Endothelial cell of umbilical vein (primary cell): ENCODE results near the gene CRTC1. TPM values are rescaled to one million over a fixed set of nuclear protein-coding genes. Genes with fewer than 3 reads are reported as not detected.

ENCODE experiments used
- BruUV-seq: library from RNA; stranded (reverse); fragments of 400-500 nt; replicated peaks from 2 replicates; lab custom pipeline; 2021; lab: Mats Ljungman, UMichigan
- CTCF ChIA-PET: fragments of 300-600, 350-600 bp; sonication (Branson Sonifier 250); formaldehyde crosslinking; loops from one replicate; lab custom pipeline; 2021; ENCODE audit warnings: antibody characterized with exemption, inconsistent platforms; lab: Charles Lee
- POLR2A ChIA-PET: fragments of 300-600, 350-600 bp; sonication (Branson Sonifier 250); formaldehyde crosslinking; loops from one replicate; lab custom pipeline; 2021; ENCODE audit warnings: antibody characterized with exemption, inconsistent platforms; lab: Charles Lee
- DNase-seq: peaks from one replicate; pipeline ENCODE4 v3.0.0-alpha.2; 2011; ENCODE audit warnings: low read depth, low spot score
- FAIRE-seq: peaks from 2 replicates; lab custom pipeline; 2011; peaks lifted over from hg19 to GRCh38; lab: Jason Lieb, UNC
- H2AFZ ChIP-seq: 2 replicates; pipeline ENCODE4 v1.6.0; 2012; ENCODE audit warnings: low read depth, low read length, control low read depth, inconsistent platforms
- H3K27ac ChIP-seq: 2 replicates; pipeline ENCODE4 v1.5.1; 2011; ENCODE audit warnings: low read depth, mild to moderate bottlenecking, control low read depth, low read length, moderate library complexity; ENCODE audit not compliant: insufficient read depth
- H3K27me3 ChIP-seq, 2 experiments: 2 replicates each; pipeline versions ENCODE4 v1.6.0 to v1.6.1; 2011; ENCODE audit warnings: low read length in 2 of 2, mixed read lengths in 1 of 2; ENCODE audit not compliant: control insufficient read depth in 2 of 2, insufficient read depth in 2 of 2
- H3K36me3 ChIP-seq, 2 experiments: 2 replicates in 1 of 2; 3 replicates in 1 of 2; pipeline ENCODE4 v1.5.1; 2011; ENCODE audit warnings: low read length in 2 of 2, mild to moderate bottlenecking in 1 of 2, moderate library complexity in 1 of 2; ENCODE audit not compliant: control insufficient read depth in 2 of 2, insufficient read depth in 2 of 2; ENCODE audit errors: extremely low read depth in 1 of 2
- H3K4me1 ChIP-seq: 3 replicates; pipeline ENCODE4 v1.5.1; 2011; ENCODE audit warnings: mild to moderate bottlenecking, low read length; ENCODE audit not compliant: control insufficient read depth, insufficient read depth; ENCODE audit errors: extremely low read depth
- H3K4me2 ChIP-seq: 2 replicates; pipeline ENCODE4 v1.6.1; 2011; ENCODE audit warnings: low read length, control low read depth, mixed read lengths; ENCODE audit not compliant: insufficient read depth
- H3K4me3 ChIP-seq, 3 experiments: fragments of 200-600 bp in 1 of 3; sonication (generic), shearing (Covaris generic) in 1 of 3; replicated peaks in 1 of 3; 2 replicates each; pipeline ENCODE4 v1.5.1; 2011 to 2016; ENCODE audit warnings: control low read depth in 3 of 3, low read length in 3 of 3, mild to moderate bottlenecking in 2 of 3, inconsistent platforms in 1 of 3, low read depth in 1 of 3, moderate library complexity in 1 of 3; ENCODE audit not compliant: insufficient read depth in 1 of 3
- H3K79me2 ChIP-seq: 2 replicates; pipeline ENCODE4 v1.6.0; 2012; ENCODE audit warnings: low read length, inconsistent platforms; ENCODE audit not compliant: control insufficient read depth, insufficient read depth
- H3K9ac ChIP-seq: replicated peaks from 2 replicates; pipeline ENCODE3; 2011; ENCODE audit warnings: low read length, control low read depth; ENCODE audit not compliant: insufficient read depth; ENCODE audit errors: extremely low read depth
- H3K9me1 ChIP-seq: replicated peaks from 3 replicates; pipeline ENCODE4 v1.6.0; 2011; ENCODE audit warnings: mild to moderate bottlenecking, low read length; ENCODE audit not compliant: control insufficient read depth, insufficient read depth; ENCODE audit errors: extremely low read depth
- H3K9me3 ChIP-seq: replicated peaks from 2 replicates; pipeline ENCODE4 v1.5.1; 2012; ENCODE audit warnings: low read length, inconsistent platforms; ENCODE audit not compliant: control insufficient read depth, insufficient read depth
- H4K20me1 ChIP-seq: replicated peaks from 2 replicates; pipeline ENCODE3; 2011; ENCODE audit warnings: mild to moderate bottlenecking, low read length; ENCODE audit not compliant: control insufficient read depth, insufficient read depth; ENCODE audit errors: extremely low read depth
- EZH2 ChIP-seq: IDR thresholded peaks from 2 replicates; pipeline ENCODE4 v1.6.1; 2012; ENCODE audit warnings: borderline replicate concordance, low read depth, mild to moderate bottlenecking, moderate library complexity, low read length, inconsistent platforms; ENCODE audit not compliant: severe bottlenecking
- FOS ChIP-seq: IDR thresholded peaks from 2 replicates; pipeline ENCODE4 v1.6.1; 2011; ENCODE audit warnings: mild to moderate bottlenecking, low read length, moderate library complexity, borderline replicate concordance; ENCODE audit not compliant: insufficient read depth
- JUN ChIP-seq: IDR thresholded peaks from 2 replicates; pipeline ENCODE4 v1.6.1; 2011; ENCODE audit warnings: borderline replicate concordance, low read depth; ENCODE audit not compliant: insufficient read length, insufficient read depth
- POLR2AphosphoS5 ChIP-seq: IDR thresholded peaks from 2 replicates; pipeline ENCODE4 v1.6.1; 2012; ENCODE audit warnings: low read depth, mild to moderate bottlenecking, control low read depth, low read length, moderate library complexity; ENCODE audit not compliant: insufficient read depth
- dilution Hi-C: fragments of 300-500 bp; cut with MboI; formaldehyde crosslinking; loops from one replicate; pipeline ENCODE4 v1.15.0; 2019; ENCODE audit warnings: low sequenced_read_pairs; ENCODE audit not compliant: extremely low pct_ligation_motif_present
- intact Hi-C: fragments of 100-400 bp; cut with micrococcal nuclease; formaldehyde crosslinking; loops from one replicate; pipeline ENCODE4 v1.10.0; 2022
- polyA plus RNA-seq, 4 experiments: library from polyadenylated mRNA; depleted of rRNA in 3 of 4; stranded (reverse) in 3 of 4; unstranded in 1 of 4; fragments of >200 nt; gene quantifications; 2 replicates each; pipeline versions ENCODE4 v1.2.1 to v1.2.3, GENCODE V29; 2011 to 2012; ENCODE audit warnings: missing spikeins in 1 of 4
- total RNA-seq: library from RNA; stranded (reverse); gene quantifications from 2 replicates; pipeline ENCODE4 v1.2.3, GENCODE V29; 2021
- TF ChIP-seq, protein P1 (sequence below): IDR thresholded peaks from 2 replicates; pipeline ENCODE4 v1.6.1; 2011; ENCODE audit not compliant: insufficient read depth, insufficient read length

CRTC1 gene
- total and polyA plus RNA-seq, 2 donors (not counting 3 experiments of a cell fraction or from before 2014, with no cell fraction given), result 4.2 to 11.4 TPM

DNA sequence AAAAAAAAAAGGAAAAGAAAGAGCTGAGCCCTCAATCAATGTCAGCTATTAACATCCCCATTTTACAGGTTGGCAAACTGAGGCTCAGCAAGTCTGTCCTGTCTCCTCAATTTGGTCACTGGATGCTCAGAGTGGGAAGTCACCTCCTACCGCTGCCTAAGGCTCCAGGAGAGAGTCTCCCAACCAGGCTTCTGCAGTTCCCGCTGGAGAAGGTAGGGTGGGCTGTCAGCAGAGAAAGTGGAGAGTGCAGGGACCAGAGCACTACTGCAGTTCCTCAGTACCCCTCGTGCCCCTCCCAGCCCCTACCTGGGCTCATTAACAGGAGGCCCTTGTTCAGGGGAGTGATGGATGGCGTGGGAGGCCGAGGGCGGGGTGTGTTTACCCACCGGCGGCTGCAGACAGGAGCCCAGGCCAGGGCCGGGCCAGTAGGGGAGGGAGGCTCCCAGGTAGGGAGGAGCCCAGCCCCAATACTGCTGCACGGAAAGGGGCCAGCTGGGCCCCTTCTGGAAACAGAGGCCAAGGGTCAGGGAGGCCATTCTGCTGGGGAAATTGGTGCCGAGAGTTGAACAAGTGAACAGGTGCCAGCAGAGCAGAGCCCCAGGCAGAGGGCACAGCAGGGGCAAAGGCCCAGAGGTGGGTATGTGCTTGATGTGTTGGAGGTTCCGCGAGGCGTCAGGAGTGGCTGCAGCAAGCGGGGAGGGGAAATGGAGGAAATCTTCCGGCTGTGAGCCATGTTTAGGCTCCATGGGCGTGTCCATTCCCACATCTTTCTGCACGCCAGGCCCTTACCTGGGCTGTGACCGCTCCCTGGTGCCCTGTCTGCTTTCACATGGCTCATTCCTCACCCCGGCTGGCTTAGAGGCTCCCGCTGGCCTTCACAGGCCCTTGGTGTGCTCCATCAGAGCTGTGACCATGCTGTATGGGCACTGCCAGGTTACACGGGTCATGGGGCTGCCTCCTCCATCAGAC is 115.2 kb downstream of the CRTC1 start:
- Histone ChIP-seq H3K9me3 (no peaks in the 10 kb centered on the region), H3K9ac (no peak overlapping the region), H3K27me3 (peaks cover 10 to 12% of the 10 kb centered on the region in 2 experiments), H3K9me1 (no peaks in the 10 kb centered on the region), H3K4me2 (no peak overlapping the region), H3K4me1 (no peaks in the 10 kb centered on the region), H4K20me1 (no peaks in the 10 kb centered on the region), H3K36me3 (no peaks in the 10 kb centered on the region), H3K79me2 (no peaks in the 10 kb centered on the region), H3K4me3 (no peak overlapping the region), H3K27ac (no peak overlapping the region), H2AFZ (no peak overlapping the region)
- no TSS peak for BruUV-seq
- ChIA-PET POLR2A (no interaction called here), CTCF (interaction anchor here (0.5 kb wide), 1 partner anchor 116 kb away, joined by 3 read pairs; no protein-coding TSS in a partner anchor)
- TF ChIP-seq POLR2AphosphoS5 (no peak), EZH2 (no peak), FOS (no peak), JUN (no peak)
- TF ChIP-seq, protein P1, sequence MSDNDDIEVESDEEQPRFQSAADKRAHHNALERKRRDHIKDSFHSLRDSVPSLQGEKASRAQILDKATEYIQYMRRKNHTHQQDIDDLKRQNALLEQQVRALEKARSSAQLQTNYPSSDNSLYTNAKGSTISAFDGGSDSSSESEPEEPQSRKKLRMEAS, result no peak
- DNase-seq (no peak), FAIRE-seq (no peak)
- dilution Hi-C loops, result no loop called here
- intact Hi-C loops, result no loop called here
